ENCODE data around the gene WDR20. TPM values are rescaled to one million over a fixed set of nuclear protein-coding genes. Genes with fewer than 3 reads are reported as not detected.
A peak's percentile ranks its signal among the peaks of the same experiment; 100 is the strongest.

The WDR20 gene
- polyA plus RNA-seq, 1 donor (not counting 4 experiments of a cell fraction or from before 2014, with no cell fraction given), result 24.5 TPM

DNA sequence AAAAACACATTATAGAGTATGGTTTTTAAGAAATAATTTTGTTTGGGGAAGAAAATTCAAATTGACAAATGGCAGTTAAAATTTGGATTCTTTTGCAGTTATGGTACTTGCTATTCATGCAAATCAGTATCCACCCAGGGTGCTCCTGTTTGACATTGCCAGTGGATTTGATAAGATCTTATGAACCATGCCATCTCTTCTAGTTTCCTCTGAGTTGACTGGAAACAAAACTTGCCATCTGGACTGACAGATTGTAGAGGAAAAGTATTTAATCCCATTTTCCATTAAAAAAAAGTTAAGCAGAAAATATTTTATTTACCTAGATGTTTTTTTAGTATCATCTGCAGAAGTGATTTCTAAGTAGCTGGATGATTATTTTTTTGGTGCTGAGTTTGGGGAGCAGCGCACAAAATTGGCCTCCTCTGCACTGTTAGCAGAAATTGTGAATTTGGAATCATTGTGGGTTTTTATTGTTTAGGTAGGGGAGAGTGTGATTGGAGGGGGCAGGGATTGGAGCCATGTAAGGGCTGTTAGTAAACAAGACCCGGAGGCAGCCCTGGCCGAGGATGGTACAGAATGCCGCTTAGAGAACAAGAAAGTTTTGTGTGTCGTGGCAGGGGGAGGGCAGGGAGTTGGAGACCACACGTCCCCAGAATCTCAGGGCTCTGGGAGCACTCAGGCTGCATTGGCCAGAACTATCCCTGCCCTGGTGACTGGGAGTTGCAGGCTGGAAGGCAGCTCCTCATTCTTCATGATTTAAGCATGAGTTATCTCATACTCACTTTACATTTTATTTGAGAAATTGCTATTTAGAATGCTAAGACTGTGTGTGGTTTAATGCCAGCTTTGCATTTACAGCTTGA, 56.6 kb downstream of the WDR20 start:
- Histone ChIP-seq H3K79me2 (ENCODE audit: control insufficient read depth, insufficient read depth, low read length) (peaks cover 57% of the 10 kb centered on the region), H2AFZ (ENCODE audit: control insufficient read depth, low read length) (no peak overlapping the region), H3K9me3 (ENCODE audit: control insufficient read depth, low read depth, low read length) (no peaks in the 10 kb centered on the region), H3K27ac (ENCODE audit: control insufficient read depth, insufficient read depth, low read length) (no peak overlapping the region), H3K4me1 (ENCODE audit: control insufficient read depth, extremely low read depth, insufficient read depth, low read length) (peaks cover 3% of the 10 kb centered on the region), H3K9me1 (ENCODE audit: control insufficient read depth, extremely low read depth, insufficient read depth, low read length) (no peaks in the 10 kb centered on the region), H3K9ac (ENCODE audit: control insufficient read depth, extremely low read depth, insufficient read depth, low read length) (no peak overlapping the region), H3K36me3 (ENCODE audit: control insufficient read depth in 2 of 2, extremely low read depth in 1 of 2, insufficient read depth in 2 of 2, low read length in 2 of 2) (peaks cover 12 to 14% of the 10 kb centered on the region in 2 experiments), H3K4me3 (ENCODE audit: control insufficient read depth in 2 of 3, extremely low read depth in 1 of 3, insufficient read depth in 2 of 3, low read depth in 1 of 3, low read length in 3 of 3) (no peak overlapping the region), H4K20me1 (ENCODE audit: control insufficient read depth, extremely low read depth, insufficient read depth, low read length) (peaks cover 12% of the 10 kb centered on the region), H3K27me3 (ENCODE audit: control insufficient read depth, extremely low read depth, insufficient read depth, low read length) (no peaks in the 10 kb centered on the region), H3K4me2 (ENCODE audit: control insufficient read depth, extremely low read depth, insufficient read depth, low read depth, low read length) (no peak overlapping the region)
- dilution Hi-C loops (cut with MboI; ENCODE audit: extremely low pct_ligation_motif_present, low sequenced_read_pairs), result no loop called here
- TF ChIP-seq EZH2 (IDR thresholded peaks at IDR 0.05; ENCODE audit: low read length), result no peak
- TF ChIP-seq, protein P1, sequence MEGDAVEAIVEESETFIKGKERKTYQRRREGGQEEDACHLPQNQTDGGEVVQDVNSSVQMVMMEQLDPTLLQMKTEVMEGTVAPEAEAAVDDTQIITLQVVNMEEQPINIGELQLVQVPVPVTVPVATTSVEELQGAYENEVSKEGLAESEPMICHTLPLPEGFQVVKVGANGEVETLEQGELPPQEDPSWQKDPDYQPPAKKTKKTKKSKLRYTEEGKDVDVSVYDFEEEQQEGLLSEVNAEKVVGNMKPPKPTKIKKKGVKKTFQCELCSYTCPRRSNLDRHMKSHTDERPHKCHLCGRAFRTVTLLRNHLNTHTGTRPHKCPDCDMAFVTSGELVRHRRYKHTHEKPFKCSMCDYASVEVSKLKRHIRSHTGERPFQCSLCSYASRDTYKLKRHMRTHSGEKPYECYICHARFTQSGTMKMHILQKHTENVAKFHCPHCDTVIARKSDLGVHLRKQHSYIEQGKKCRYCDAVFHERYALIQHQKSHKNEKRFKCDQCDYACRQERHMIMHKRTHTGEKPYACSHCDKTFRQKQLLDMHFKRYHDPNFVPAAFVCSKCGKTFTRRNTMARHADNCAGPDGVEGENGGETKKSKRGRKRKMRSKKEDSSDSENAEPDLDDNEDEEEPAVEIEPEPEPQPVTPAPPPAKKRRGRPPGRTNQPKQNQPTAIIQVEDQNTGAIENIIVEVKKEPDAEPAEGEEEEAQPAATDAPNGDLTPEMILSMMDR (optimal IDR thresholded peaks at IDR 0.05 in 1 of 3, IDR thresholded peaks at IDR 0.05 in 1 of 3, conservative IDR thresholded peaks at IDR 0.05 in 1 of 3; ENCODE audit: extremely low read depth in 1 of 3, insufficient read depth in 2 of 3, low read length in 3 of 3), result no peak
- DNase-seq (ENCODE audit: low read depth, low spot score), result no peak
- FAIRE-seq, result no peak

GRCh38 chr14:102196902-102197230, 57.2 kb downstream of the WDR20 start:
- peaks cover 57% of the 10 kb centered on the region for H3K79me2 ChIP-seq (ENCODE audit: control insufficient read depth, insufficient read depth, low read length)
- TF ChIP-seq, protein P1 (optimal IDR thresholded peaks at IDR 0.05 in 1 of 3, IDR thresholded peaks at IDR 0.05 in 1 of 3, conservative IDR thresholded peaks at IDR 0.05 in 1 of 3; ENCODE audit: extremely low read depth in 1 of 3, insufficient read depth in 2 of 3, low read length in 3 of 3), result no peak
- TF ChIP-seq EZH2 (IDR thresholded peaks at IDR 0.05; ENCODE audit: low read length), result no peak
- H3K4me2 ChIP-seq (ENCODE audit: control insufficient read depth, extremely low read depth, insufficient read depth, low read depth, low read length), result no peak overlapping the region
- H3K36me3 ChIP-seq (ENCODE audit: control insufficient read depth in 2 of 2, extremely low read depth in 1 of 2, insufficient read depth in 2 of 2, low read length in 2 of 2), result peaks cover 12 to 19% of the 10 kb centered on the region in 2 experiments
- peaks cover 3% of the 10 kb centered on the region for H3K4me1 ChIP-seq (ENCODE audit: control insufficient read depth, extremely low read depth, insufficient read depth, low read length)
- H2AFZ ChIP-seq (ENCODE audit: control insufficient read depth, low read length), result no peak overlapping the region
- H3K9me3 ChIP-seq (ENCODE audit: control insufficient read depth, low read depth, low read length), result no peaks in the 10 kb centered on the region
- dilution Hi-C loops (cut with MboI; ENCODE audit: extremely low pct_ligation_motif_present, low sequenced_read_pairs), result no loop called here
- no peak overlapping the region for H3K27ac ChIP-seq (ENCODE audit: control insufficient read depth, insufficient read depth, low read length)
- no peak overlapping the region for H3K9ac ChIP-seq (ENCODE audit: control insufficient read depth, extremely low read depth, insufficient read depth, low read length)
- FAIRE-seq (peak; percentile 5), DNase-seq (ENCODE audit: low read depth, low spot score) (no peak)
- no peak overlapping the region for H3K4me3 ChIP-seq (ENCODE audit: control insufficient read depth in 2 of 3, extremely low read depth in 1 of 3, insufficient read depth in 2 of 3, low read depth in 1 of 3, low read length in 3 of 3)
- no peaks in the 10 kb centered on the region for H3K9me1 ChIP-seq (ENCODE audit: control insufficient read depth, extremely low read depth, insufficient read depth, low read length)
- peaks cover 12% of the 10 kb centered on the region for H4K20me1 ChIP-seq (ENCODE audit: control insufficient read depth, extremely low read depth, insufficient read depth, low read length)
- no peaks in the 10 kb centered on the region for H3K27me3 ChIP-seq (ENCODE audit: control insufficient read depth, extremely low read depth, insufficient read depth, low read length)
